K562 (cell line): ENCODE measurements around the gene GCDH.

Experiments used
- CEBPB ChIP-seq: fragments of 450-650 bp; IDR thresholded peaks from 2 replicates; pipeline ENCODE4 v1.6.1; 2016; ENCODE audit warnings: missing genetic modification characterization, missing compliant biosample characterization
- PKNOX1 ChIP-seq: fragments of 450-650 bp; IDR thresholded peaks from 2 replicates; pipeline ENCODE4 v1.6.1; 2016
- RAD21 ChIP-seq, 2 experiments: fragments of 250-450 bp in 1 of 2; fragments of 450-650 bp in 1 of 2; sonication (Bioruptor Pico) in 1 of 2; formaldehyde crosslinking in 1 of 2; IDR thresholded peaks in 1 of 2; conservative IDR thresholded peaks in 1 of 2; 2 replicates each; pipeline versions ENCODE4 v1.4.0 to v1.8.0; 2020 to 2022; ENCODE audit warnings: mild to moderate bottlenecking in 2 of 2, moderate library complexity in 1 of 2
- TARDBP ChIP-seq: fragments of 450-650 bp; IDR thresholded peaks from 2 replicates; pipeline ENCODE4 v1.6.1; 2016
- TCF7 ChIP-seq: sonication (generic); IDR thresholded peaks from 2 replicates; pipeline ENCODE4 v1.6.1; 2016; ENCODE audit warnings: antibody characterized with exemption, borderline replicate concordance
- USF2 ChIP-seq: sonication (generic); formaldehyde crosslinking; IDR thresholded peaks from 2 replicates; pipeline ENCODE4 v1.5.0; 2020; ENCODE audit warnings: missing genetic modification reagents
- ZNF449 ChIP-seq: fragments of 250-450 bp; sonication (Bioruptor Pico); IDR thresholded peaks from 2 replicates; pipeline ENCODE4 v1.8.0; 2022; ENCODE audit warnings: moderate library complexity, mild to moderate bottlenecking, inconsistent platforms

- TF ChIP-seq CEBPB (tag), result no peak
- no peak for TF ChIP-seq ZNF449 (CRISPR knock-in tag)
- TF ChIP-seq RAD21 (CRISPR knock-in tag; conservative IDR thresholded peaks at IDR 0.05 in 1 of 2, IDR thresholded peaks at IDR 0.05 in 1 of 2), result no peak
- TF ChIP-seq USF2 (CRISPR knock-in tag), result no peak
- TF ChIP-seq PKNOX1, result no peak
- TF ChIP-seq TCF7, result no peak
- TF ChIP-seq TARDBP, result no peak
Measured at GRCh38 chr19:12946731-12947496, 56.0 kb downstream of the GCDH start.
